HCT116 (cell line): ENCODE measurements around the gene SCAI.

ENCODE experiments used
- CTCF ChIP-seq, 3 experiments: fragments of 200-600 bp in 1 of 3; sonication (generic) in 1 of 3; IDR thresholded peaks in 2 of 3; conservative IDR thresholded peaks in 1 of 3; 2 replicates each; pipeline ENCODE4 v1.5.1; 2012 to 2017; ENCODE audit warnings: low read depth in 2 of 3, low read length in 2 of 3, antibody characterized with exemption in 1 of 3, borderline replicate concordance in 1 of 3, control low read depth in 1 of 3, mild to moderate bottlenecking in 1 of 3, mixed read lengths in 1 of 3, mixed run types in 1 of 3, moderate library complexity in 1 of 3; ENCODE audit not compliant: insufficient read depth in 1 of 3
- ELF1 ChIP-seq: IDR thresholded peaks from 2 replicates; pipeline ENCODE4 v1.6.1; 2012; ENCODE audit warnings: low read depth, borderline replicate concordance
- EZH2 ChIP-seq: fragments of 200-600 bp; sonication (generic); IDR thresholded peaks from 2 replicates; pipeline ENCODE4 v1.6.1; 2017; ENCODE audit warnings: antibody characterized with exemption, mixed run types
- REST ChIP-seq: IDR thresholded peaks from 2 replicates; pipeline ENCODE4 v1.6.1; 2012; ENCODE audit warnings: low read depth
- SP1 ChIP-seq: IDR thresholded peaks from 2 replicates; pipeline ENCODE4 v1.6.1; 2012; ENCODE audit warnings: low read depth
- TCF7L2 ChIP-seq: IDR thresholded peaks from 2 replicates; pipeline ENCODE4 v1.7.0; 2011; ENCODE audit warnings: borderline replicate concordance, inconsistent platforms; ENCODE audit not compliant: insufficient read depth, insufficient read length; ENCODE audit errors: extremely low read depth
- TF ChIP-seq, protein P1 (sequence below): IDR thresholded peaks from 2 replicates; pipeline ENCODE4 v1.6.1; 2012

GRCh38 chr9:125153712-125154367 is 10.5 kb upstream of the SCAI start:
- TF ChIP-seq REST: no peak
- no peak for TF ChIP-seq CTCF (IDR thresholded peaks at IDR 0.05 in 2 of 3, conservative IDR thresholded peaks at IDR 0.05 in 1 of 3; ENCODE audit: borderline replicate concordance in 1 of 3, insufficient read depth in 1 of 3, low read depth in 2 of 3, low read length in 2 of 3)
- TF ChIP-seq, protein P1, sequence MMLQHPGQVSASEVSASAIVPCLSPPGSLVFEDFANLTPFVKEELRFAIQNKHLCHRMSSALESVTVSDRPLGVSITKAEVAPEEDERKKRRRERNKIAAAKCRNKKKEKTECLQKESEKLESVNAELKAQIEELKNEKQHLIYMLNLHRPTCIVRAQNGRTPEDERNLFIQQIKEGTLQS: no peak
- TF ChIP-seq EZH2: no peak
- no peak for TF ChIP-seq ELF1
- TF ChIP-seq SP1: no peak
- no peak for TF ChIP-seq TCF7L2
